ENCODE results near the gene MAGI2.

DNA sequence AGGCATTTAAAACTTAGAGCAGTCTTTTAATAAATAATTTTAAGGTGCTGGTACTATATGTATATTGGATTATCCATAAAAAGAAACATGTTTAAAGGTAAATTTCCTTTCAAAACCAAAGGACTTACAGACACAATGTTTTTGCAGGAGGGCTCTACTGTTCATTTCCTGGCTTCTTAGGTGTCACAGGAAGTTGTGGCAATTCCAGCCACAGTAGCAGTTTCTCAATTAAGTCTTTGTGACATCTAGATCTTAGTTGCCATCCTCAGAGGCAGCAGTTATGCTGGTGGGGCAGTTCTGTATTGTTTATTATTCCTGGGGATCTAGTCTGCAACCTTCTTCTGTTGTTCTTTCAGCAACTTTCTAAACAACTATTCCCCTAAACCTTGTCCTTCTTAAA lies 460.1 kb downstream of the MAGI2 start:
- TF ChIP-seq CTCF (conservative IDR thresholded peaks at IDR 0.05 in 1 of 2, IDR thresholded peaks at IDR 0.05 in 1 of 2; ENCODE audit: extremely low read depth in 1 of 2, insufficient read depth in 1 of 2, low read depth in 1 of 2, low read length in 2 of 2) = no peak
- no peak for TF ChIP-seq EZH2 (IDR thresholded peaks at IDR 0.05; ENCODE audit: borderline replicate concordance, low read length)
